ENCODE data around the gene UNC119.
A peak's percentile ranks its signal among the peaks of the same experiment; 100 is the strongest.
"Not testable (repeated sequence)": the region's sequence is repeated elsewhere in the genome, so short reads cannot be mapped to it uniquely, and the experiment has no call there.

Gene UNC119

GRCh38 chr17:28552176-28552999 lies at the start of gene UNC119:
UNC119 (minus strand) TSS chr17:28552624; CDS start chr17:28552557, 67 bp downstream.
- DNase-seq = peak; percentile 88

GRCh38 chr17:28599311-28600184 lies 47.1 kb upstream of the UNC119 start:
- DNase-seq = peak; percentile 74

- peak; percentile 96 for DNase-seq
Observed at GRCh38 chr17:28598799-28599310, 46.4 kb upstream of the UNC119 start, which contains the start of gene SPAG5. SPAG5 (minus strand) TSS chr17:28599025; CDS start chr17:28598946, 79 bp downstream.

GRCh38 chr17:28598389-28598788 lies 46.0 kb upstream of the UNC119 start:
- no peak for DNase-seq

- no peak for DNase-seq
Observed at GRCh38 chr17:28597606-28598383, 45.4 kb upstream of the UNC119 start.

- DNase-seq = no peak
Observed at GRCh38 chr17:28592260-28592659, 39.8 kb upstream of the UNC119 start.

- no peak for DNase-seq
Observed at GRCh38 chr17:28585851-28586250, 33.4 kb upstream of the UNC119 start.

GRCh38 chr17:28584434-28584833 lies 32.0 kb upstream of the UNC119 start:
- no peak for DNase-seq

GRCh38 chr17:28582513-28582912 lies 30.1 kb upstream of the UNC119 start:
- no peak for DNase-seq

GRCh38 chr17:28580959-28581358 lies 28.5 kb upstream of the UNC119 start:
- no peak for DNase-seq

GRCh38 chr17:28579526-28579925 lies 27.1 kb upstream of the UNC119 start:
- no peak for DNase-seq

- DNase-seq = no peak
Observed at GRCh38 chr17:28578246-28579195, 26.1 kb upstream of the UNC119 start.

GRCh38 chr17:28577466-28577824 lies 25.0 kb upstream of the UNC119 start:
- no peak for DNase-seq

- peak; percentile 90 for DNase-seq
Observed at GRCh38 chr17:28576758-28577465, 24.5 kb upstream of the UNC119 start, which contains the start of gene ALDOC. ALDOC (minus strand) TSS chr17:28576895; CDS start chr17:28575532, 1,363 bp downstream.

- DNase-seq = not testable (repeated sequence)
Observed at GRCh38 chr17:28576016-28576415, 23.6 kb upstream of the UNC119 start.

- DNase-seq = no peak
Observed at GRCh38 chr17:28575126-28575795, 22.8 kb upstream of the UNC119 start.

GRCh38 chr17:28574526-28574925 lies 22.1 kb upstream of the UNC119 start:
- DNase-seq = no peak

- no peak for DNase-seq
Observed at GRCh38 chr17:28573966-28574480, 21.6 kb upstream of the UNC119 start.

- no peak for DNase-seq
Observed at GRCh38 chr17:28573521-28573920, 21.1 kb upstream of the UNC119 start.

GRCh38 chr17:28573040-28573380 lies 20.6 kb upstream of the UNC119 start:
- no peak for DNase-seq

Data from right hindlimb (tissue), 1 donor.